GM19099 (cell line): ENCODE data around the gene RSU1.

Source experiments
- POLR2A ChIP-seq: IDR thresholded peaks from 3 replicates; pipeline ENCODE4 v1.6.1; 2011; ENCODE audit warnings: low read depth; ENCODE audit not compliant: insufficient read length; ENCODE audit errors: extremely low read depth

Gene RSU1

DNA sequence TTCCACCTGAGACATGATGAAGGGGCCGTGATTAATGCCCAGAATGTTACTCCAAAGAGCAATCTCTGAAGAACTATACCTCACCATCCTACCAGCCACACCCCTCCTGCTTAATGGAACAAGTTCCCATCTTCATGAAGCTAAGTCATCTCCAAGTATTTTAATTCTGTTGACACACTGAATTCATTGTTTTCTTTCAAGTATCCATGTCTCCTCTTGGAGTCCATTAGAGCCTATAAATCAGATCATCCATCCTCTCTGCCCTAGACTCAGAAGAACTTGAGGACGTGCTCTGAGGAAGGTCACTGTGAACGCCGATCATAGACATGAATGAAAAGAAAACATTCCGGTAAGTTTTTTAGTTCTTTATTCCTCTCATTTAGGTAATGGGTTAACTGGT lies 126.8 kb downstream of the RSU1 start:
- TF ChIP-seq POLR2A: no peak

DNA sequence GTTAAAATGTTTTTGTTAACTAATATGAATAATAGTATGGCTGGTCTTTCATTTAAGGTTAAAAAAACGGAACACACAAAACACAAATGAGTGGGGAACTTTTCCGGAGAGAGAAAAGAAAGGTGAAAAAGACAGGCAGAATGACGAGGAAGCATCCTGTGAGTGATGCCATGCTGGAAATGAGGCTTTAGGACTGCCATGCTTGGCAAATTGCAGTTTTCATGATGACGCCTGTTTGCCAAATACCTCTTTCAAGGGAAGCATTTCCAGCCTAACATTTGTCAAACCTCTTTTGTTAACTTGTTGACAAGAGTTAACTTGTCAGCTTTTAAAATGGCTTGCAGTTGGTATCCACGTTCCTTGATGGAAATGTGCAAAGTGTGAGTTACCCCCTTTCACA lies 127.5 kb downstream of the RSU1 start:
- TF ChIP-seq POLR2A: no peak

DNA sequence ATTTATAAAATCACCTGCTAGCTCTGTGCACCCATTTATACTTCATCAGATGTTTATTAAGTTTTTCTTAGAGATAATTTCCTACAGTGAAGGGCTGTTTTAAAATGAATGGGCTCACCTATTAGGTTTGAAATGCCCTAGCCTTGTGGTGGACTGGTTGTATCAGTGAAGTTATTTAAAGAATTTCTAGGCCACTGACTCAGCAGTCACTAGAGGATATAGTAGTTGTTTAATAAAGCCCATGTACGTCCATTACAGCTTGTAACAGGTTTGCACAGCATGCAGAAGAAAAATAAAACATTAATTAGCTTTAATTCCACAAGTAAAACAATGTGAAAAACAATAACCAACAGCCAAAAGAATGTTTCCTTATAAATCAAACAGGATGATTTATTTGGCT lies 128.0 kb downstream of the RSU1 start:
- no peak for TF ChIP-seq POLR2A

DNA sequence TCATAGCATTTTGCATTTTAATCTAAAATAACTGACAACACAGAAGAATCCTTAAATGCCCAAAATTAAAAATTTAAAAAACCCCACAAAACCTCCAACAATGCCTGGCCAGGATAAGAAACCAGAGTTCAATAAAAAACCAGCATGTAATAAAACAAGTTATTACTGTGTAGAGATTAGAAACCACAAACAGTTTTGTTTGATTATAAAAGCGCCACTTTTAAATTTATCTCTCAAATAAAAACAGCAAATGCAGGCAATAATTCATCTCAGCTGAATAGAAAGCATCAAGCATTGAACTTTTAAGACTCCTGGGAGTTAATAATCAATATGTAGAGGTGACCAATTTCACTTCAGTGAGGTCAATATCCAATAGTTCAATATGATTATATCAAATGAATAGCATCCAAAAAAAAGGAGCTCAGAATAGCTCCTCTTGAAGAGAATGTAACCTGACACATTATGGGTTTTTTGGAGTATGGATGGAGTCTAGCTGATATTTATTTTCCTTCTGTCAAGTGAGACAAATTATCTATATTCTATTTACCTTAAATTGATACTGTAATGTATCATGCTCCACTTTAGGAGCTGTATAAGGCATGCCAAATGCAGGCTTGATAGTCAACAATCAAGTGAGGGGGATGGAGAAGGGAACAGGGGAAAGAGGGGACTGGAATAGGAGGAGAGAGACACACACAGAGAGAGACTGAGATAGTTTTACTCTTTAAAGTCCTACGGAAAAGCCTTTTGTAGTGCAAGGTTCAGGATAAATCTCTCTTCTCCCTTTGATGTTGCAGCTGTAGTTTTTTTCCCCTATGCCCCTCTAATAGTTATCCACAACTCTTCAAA lies 130.9 kb downstream of the RSU1 start:
- TF ChIP-seq POLR2A: no peak

DNA sequence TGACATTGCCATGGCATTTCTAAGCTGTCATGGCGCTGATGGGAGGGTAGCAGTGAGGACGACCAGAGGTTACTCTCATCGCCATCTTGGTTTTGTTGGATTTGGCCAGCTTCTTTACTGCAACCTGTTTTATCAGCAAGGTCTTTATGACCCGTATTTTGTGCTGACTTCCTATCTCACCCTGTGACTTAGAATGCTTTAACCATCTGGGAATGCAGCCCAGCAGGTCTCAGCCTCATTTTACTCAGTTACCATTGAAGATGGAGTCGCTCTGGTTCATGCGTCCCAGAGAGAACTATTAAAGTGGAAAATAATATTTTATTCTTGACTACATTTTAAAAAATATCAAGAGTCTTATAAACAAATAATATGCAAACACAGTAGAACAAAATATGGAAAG lies 131.7 kb downstream of the RSU1 start:
- TF ChIP-seq POLR2A: no peak

DNA sequence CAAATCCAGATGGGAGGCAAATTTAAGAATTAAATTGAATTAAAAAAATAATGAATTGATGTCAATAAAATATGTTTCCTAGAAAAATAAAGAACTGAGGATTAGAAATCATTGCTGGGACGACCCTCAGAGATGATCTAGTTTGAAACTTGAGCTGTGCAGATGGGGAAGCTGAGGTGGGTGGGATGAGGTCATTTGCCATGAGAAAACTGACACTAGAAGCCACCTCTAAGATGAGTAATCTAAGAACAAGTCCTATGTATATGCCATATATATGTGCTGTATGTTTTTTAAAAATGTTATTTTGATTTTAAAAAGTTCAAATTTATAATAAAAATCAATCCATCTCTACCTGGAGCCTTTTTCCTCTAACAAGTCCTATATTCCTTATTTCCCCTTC lies 135.7 kb downstream of the RSU1 start:
- no peak for TF ChIP-seq POLR2A

DNA sequence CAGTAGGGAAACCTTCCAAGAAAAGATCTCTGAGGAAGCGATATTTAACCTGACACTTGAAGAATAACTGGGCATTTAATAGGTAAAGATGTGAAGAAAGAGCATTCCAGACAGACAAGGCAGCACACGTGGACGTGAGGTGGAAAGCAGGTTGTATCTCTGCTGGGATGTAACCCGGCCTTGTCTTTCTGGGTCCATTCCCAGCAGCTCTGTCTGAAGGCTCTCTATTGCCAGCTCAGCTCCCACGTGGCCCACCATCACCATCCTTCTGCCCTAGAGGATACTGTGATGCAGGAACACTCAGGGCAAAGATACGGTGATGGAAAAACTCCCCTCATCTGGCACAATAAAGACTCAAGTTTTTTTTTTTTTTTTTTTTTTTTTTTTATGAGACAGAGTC lies 137.7 kb downstream of the RSU1 start:
- TF ChIP-seq POLR2A: no peak

DNA sequence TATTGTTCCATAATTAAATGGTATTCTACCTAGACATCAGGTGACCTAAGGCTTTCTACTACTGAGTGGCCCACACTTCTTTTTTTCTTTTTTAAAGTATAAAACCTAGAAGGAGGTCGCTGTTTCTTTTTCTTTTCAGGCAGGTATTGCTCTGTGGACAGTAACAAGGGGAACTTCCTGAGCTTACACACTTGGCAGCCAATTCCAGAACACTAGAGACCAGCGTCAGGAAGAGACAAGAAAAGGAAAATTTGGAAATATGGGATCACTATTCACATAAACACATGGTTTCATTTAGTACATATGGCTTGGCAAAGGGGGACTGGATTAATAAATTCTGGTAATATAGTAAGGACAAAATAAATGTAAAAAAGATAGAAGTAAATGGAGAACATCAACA lies 141.9 kb downstream of the RSU1 start:
- TF ChIP-seq POLR2A: no peak

DNA sequence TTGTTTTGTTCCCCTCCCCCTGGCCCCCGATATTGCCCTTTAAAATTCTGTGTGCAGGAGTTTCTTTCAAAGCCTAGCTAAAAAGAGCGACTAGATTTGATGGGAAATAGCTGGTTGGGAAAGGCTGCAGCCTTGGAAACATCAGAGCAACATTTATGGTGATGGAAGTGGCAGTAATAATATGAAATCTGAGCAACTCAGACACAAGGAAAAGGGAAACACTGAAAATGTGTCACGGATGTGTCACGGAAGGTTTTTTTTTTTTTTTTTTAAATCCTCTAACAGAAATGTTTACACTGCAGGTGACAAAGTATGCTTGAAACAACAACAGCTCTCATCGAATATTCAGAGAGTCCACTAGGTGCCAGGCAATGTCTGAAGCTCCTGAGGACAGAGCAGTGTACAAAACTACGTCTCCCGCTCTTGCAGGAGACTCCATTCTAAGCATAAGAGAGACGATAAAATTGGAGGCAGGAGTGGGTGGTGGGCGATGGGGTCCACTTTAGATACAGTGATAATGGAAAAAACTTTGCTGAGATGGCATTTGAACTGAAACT lies 143.0 kb downstream of the RSU1 start:
- TF ChIP-seq POLR2A: no peak

DNA sequence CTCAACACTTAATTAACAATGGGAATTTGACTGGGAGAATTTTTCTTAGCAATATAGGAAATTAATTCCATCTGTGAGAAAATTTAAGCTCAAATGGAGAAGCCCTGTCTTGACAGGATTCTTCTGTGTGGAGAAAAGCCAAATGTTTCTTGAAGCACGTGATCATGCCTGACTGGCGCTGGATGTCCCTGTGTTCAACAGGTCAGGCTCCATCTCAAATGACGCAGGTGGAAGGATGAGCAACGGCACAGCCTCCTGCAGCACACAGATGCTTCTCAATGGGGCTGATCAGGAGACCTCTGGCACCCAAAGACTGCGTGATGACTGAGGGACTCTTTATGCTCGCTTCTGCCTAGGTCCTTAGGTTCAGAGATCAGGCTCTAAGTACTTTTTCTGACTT lies 143.8 kb downstream of the RSU1 start:
- no peak for TF ChIP-seq POLR2A

DNA sequence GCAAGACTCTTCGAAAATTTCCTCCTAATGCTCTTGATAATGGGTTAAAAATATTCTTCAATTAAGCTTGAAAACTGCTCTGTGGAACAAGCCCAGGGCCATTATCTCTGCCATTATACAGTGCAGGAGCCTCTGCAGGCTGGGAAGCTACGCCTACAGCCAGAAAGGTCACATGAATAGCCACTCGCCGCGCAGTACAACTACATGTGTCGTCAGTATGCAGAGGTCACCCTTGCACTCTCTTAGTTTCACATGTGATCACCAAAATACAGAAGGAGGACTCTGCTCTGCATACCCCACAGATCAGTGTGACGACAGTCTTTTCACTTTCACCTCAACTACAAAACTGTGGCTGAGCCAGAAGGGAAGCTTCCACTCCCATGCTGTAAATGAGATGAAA lies 153.8 kb downstream of the RSU1 start:
- TF ChIP-seq POLR2A: no peak

DNA sequence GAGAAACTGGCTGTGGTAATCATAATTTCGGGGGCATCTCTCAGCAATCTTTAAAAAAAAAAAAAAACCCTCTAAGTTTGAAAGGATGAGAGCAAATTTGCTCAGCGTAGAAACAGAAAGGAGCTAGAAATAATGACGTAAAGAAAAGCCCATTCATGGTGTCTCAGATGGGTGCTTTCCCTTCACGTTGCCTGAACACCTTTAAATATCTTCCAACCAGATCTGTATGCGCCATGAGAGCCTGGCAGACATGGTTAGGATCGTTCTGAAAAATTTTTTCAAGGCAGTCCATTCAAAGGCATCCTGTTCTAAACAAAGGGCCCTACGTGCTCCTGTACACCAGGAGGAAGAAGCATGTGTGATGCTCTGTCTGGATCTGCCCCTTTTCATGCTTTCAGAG lies 154.3 kb downstream of the RSU1 start:
- no peak for TF ChIP-seq POLR2A

DNA sequence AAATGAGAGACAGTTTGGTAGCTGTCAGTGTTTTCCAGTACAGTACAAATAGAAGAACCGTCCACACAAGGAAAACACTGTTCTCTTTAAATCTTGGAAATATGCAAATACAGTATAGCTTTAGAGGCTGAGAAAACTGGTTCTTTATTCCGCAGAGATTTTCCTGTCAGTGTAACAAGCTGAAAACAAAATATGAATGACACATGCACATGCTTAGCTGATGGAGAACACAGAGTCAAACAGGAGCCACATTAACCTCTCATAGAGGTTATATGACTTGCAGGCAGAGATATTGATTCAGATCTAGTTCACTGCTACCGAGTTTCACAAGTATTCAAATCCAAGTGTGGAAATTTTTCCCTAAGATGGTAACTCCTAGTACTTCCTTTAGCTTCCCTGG lies 160.3 kb downstream of the RSU1 start:
- TF ChIP-seq POLR2A: no peak

DNA sequence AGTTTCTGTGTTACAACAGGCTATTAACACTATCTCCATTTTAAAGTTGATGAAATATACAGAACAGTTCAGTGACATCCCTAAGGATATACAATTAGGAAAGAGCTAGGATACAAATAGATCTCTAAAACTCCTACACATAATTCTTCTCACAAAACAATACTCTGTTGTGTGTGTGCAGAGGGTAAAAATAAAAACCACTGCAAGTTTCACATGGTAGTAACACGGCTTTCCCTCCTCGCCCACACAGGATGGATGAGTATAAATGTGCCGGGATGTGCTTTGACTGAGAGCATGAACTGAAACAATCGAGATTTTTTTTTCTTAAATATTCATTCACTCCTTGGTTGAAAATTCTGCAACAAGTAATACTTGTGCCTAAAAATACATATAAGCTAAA lies 164.0 kb downstream of the RSU1 start:
- TF ChIP-seq POLR2A: no peak

DNA sequence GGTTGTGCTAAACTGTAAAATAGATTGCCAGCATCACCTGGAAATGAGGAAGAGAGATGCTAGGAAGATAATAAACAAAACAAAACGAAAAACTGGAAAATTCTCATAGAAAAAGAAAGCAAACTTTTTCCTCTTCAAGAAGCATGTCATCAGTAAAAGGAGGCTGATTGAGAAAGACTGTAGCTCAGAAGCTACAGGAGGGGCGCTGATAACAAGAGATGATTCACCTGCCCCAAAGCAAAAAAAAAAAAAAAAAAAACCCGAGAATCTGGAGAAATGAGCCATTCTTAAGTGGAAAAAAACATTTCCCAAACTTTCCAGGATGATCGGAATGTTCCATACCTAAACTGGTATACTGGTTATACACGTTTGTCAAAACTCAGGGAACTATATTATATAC lies 165.1 kb downstream of the RSU1 start:
- TF ChIP-seq POLR2A: no peak

DNA sequence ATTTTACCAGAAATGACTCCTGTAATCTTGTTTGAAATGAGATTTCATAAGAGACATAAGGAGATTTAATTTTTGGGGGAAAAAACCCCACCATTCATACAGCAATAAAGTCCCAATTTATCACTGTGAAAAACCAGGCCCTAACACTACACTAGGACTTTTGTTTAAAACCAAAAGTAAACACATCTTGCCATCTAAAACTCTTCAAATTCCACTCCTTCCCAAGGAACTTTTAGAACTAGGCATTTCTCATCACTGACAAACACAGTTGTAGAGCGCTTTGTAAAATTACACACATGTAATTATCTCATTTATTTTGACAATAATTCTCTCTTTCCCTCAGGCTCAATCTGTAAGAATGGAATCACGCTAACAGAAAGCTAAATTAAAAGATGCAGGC lies 167.5 kb downstream of the RSU1 start:
- no peak for TF ChIP-seq POLR2A

DNA sequence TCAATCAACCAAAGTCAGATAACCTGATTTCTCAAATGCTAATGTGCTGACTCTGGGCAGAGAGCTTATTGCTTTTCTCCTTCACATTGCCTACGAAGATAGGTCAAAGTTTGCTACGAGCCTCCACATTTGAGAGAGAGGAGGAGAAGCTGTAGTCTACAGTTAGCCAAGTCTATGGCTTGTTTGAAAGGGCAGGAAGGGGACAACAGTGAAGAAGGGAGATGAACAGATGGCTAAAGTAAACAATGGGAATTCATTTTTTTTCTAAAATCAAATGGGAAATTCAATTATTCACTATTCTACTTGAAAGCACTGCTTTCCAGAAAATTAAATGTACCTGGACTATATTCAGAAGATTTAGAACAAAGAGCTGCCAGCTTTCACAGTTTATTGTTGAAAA lies 168.9 kb downstream of the RSU1 start:
- TF ChIP-seq POLR2A: no peak
